Keratinocyte (primary cell): ENCODE data around the gene METTL1. TPM values are rescaled to one million over a fixed set of nuclear protein-coding genes. Genes with fewer than 3 reads are reported as not detected.
A peak's percentile ranks its signal among the peaks of the same experiment; 100 is the strongest.

Source experiments
- DNase-seq: peaks from one replicate; pipeline ENCODE4 v3.0.0-alpha.2; 2011; ENCODE audit warnings: low read depth, missing footprints, low spot score
- FAIRE-seq: peaks from 2 replicates; lab custom pipeline; 2011; peaks lifted over from hg19 to GRCh38; lab: Jason Lieb, UNC
- H2AFZ ChIP-seq: 2 replicates; pipeline ENCODE4 v1.6.0; 2012; ENCODE audit warnings: low read length, control low read depth, inconsistent platforms; ENCODE audit not compliant: control insufficient read depth
- H3K27ac ChIP-seq: 2 replicates; pipeline ENCODE4 v1.5.1; 2011; ENCODE audit warnings: low read length; ENCODE audit not compliant: control insufficient read depth, insufficient read depth
- H3K27me3 ChIP-seq: 3 replicates; pipeline ENCODE4 v1.6.0; 2011; ENCODE audit warnings: low read length; ENCODE audit not compliant: control insufficient read depth, insufficient read depth; ENCODE audit errors: extremely low read depth
- H3K36me3 ChIP-seq, 2 experiments: 2 replicates in 1 of 2; 3 replicates in 1 of 2; pipeline ENCODE4 v1.5.1; 2011; ENCODE audit warnings: low read length in 2 of 2, mild to moderate bottlenecking in 1 of 2; ENCODE audit not compliant: control insufficient read depth in 2 of 2, insufficient read depth in 2 of 2; ENCODE audit errors: extremely low read depth in 1 of 2
- H3K4me1 ChIP-seq: 3 replicates; pipeline ENCODE4 v1.5.1; 2011; ENCODE audit warnings: low read length; ENCODE audit not compliant: control insufficient read depth, insufficient read depth; ENCODE audit errors: extremely low read depth
- H3K4me2 ChIP-seq: 3 replicates; pipeline ENCODE4 v1.6.0; 2011; ENCODE audit warnings: low read depth, low read length; ENCODE audit not compliant: control insufficient read depth, insufficient read depth; ENCODE audit errors: extremely low read depth
- H3K4me3 ChIP-seq, 3 experiments: fragments of 200-600 bp in 1 of 3; sonication (generic) in 1 of 3; 2 replicates in 2 of 3; 3 replicates in 1 of 3; pipeline ENCODE4 v1.5.1; 2011 to 2016; ENCODE audit warnings: low read length in 3 of 3, mild to moderate bottlenecking in 3 of 3, control low read depth in 2 of 3, inconsistent platforms in 1 of 3, low read depth in 1 of 3, mixed read lengths in 1 of 3, mixed run types in 1 of 3, moderate library complexity in 1 of 3; ENCODE audit not compliant: control insufficient read depth in 2 of 3, insufficient read depth in 2 of 3; ENCODE audit errors: extremely low read depth in 1 of 3
- H3K79me2 ChIP-seq: 2 replicates; pipeline ENCODE4 v1.6.0; 2012; ENCODE audit warnings: low read length; ENCODE audit not compliant: control insufficient read depth, insufficient read depth
- H3K9ac ChIP-seq: 3 replicates; pipeline ENCODE4 v1.6.0; 2011; ENCODE audit warnings: low read length; ENCODE audit not compliant: control insufficient read depth, insufficient read depth; ENCODE audit errors: extremely low read depth
- H3K9me1 ChIP-seq: 3 replicates; pipeline ENCODE4 v1.6.0; 2011; ENCODE audit warnings: low read length; ENCODE audit not compliant: control insufficient read depth, insufficient read depth; ENCODE audit errors: extremely low read depth
- H3K9me3 ChIP-seq: 2 replicates; pipeline ENCODE4 v1.5.1; 2012; ENCODE audit warnings: low read depth, low read length; ENCODE audit not compliant: control insufficient read depth
- H4K20me1 ChIP-seq: 3 replicates; pipeline ENCODE4 v1.6.0; 2011; ENCODE audit warnings: low read length; ENCODE audit not compliant: control insufficient read depth, insufficient read depth; ENCODE audit errors: extremely low read depth
- EZH2 ChIP-seq: IDR thresholded peaks from one replicate; pipeline ENCODE4 v1.6.1; 2012; ENCODE audit warnings: inconsistent platforms, mild to moderate bottlenecking, low read length, moderate library complexity
- dilution Hi-C: fragments of 300-500 bp; cut with MboI; formaldehyde crosslinking; loops from one replicate; pipeline ENCODE4 v1.7.0; 2020; ENCODE audit warnings: low sequenced_read_pairs; ENCODE audit not compliant: extremely low pct_ligation_motif_present
- polyA plus RNA-seq, 5 experiments: library from polyadenylated mRNA; depleted of rRNA in 3 of 5; stranded (reverse) in 3 of 5; stranded (forward) in 1 of 5; unstranded in 1 of 5; fragments of >200 nt; gene quantifications; 1 replicate in 1 of 5; 2 replicates in 3 of 5; 3 replicates in 1 of 5; pipeline versions ENCODE4 v1.2.1 to v1.2.3, GENCODE V29; 2011 to 2012; ENCODE audit warnings: missing spikeins in 2 of 5, low read depth in 1 of 5, low replicate concordance in 1 of 5
- TF ChIP-seq, protein P1 (sequence below), 3 experiments: IDR thresholded peaks in 1 of 3; conservative IDR thresholded peaks in 1 of 3; optimal IDR thresholded peaks in 1 of 3; 2 replicates in 2 of 3; 3 replicates in 1 of 3; pipeline versions ENCODE3 to v1.5.1; 2011; ENCODE audit warnings: low read length in 3 of 3, mild to moderate bottlenecking in 3 of 3, moderate library complexity in 2 of 3, control low read depth in 1 of 3, inconsistent platforms in 1 of 3; ENCODE audit not compliant: insufficient read depth in 2 of 3; ENCODE audit errors: extremely low read depth in 1 of 3

METTL1 gene
- polyA plus RNA-seq, 1 donor (not counting 4 experiments of a cell fraction or from before 2014, with no cell fraction given) = 24.5 TPM

DNA sequence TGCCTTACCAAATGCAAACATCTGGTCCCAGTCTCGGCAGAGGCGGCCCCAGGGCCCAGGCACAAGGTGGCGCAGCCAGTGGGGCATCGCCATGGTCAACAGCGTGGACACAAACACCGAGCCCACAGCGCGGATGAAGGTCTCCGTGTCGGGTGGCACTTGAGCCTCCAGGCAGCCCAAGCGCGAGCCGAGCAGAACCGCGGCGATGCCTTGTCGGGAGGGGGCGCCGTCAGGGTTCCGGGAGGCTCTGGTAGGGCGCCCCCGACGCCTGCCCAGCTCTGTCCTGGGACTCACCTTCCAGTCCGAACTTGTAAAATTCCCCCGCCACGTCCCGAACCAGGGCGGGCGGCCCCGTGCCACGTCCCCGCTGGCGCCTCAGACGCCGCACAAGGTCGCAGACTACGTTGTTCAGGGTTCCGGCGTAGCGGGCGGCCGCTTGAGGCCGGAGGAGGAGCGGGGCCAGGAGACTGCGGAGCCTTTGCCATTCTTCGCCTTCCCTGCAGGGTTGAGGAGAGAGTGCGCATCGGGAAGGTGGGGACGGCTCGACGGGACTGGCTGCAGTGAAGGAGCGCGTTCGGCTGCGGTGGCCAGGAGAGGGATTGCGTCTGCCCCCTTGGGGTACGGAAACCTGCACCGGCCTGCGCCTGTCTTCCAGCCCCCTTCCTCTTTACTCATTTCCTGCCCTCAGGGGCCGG is 6.8 kb downstream of the METTL1 start:
- no peak for TF ChIP-seq EZH2
- TF ChIP-seq, protein P1, sequence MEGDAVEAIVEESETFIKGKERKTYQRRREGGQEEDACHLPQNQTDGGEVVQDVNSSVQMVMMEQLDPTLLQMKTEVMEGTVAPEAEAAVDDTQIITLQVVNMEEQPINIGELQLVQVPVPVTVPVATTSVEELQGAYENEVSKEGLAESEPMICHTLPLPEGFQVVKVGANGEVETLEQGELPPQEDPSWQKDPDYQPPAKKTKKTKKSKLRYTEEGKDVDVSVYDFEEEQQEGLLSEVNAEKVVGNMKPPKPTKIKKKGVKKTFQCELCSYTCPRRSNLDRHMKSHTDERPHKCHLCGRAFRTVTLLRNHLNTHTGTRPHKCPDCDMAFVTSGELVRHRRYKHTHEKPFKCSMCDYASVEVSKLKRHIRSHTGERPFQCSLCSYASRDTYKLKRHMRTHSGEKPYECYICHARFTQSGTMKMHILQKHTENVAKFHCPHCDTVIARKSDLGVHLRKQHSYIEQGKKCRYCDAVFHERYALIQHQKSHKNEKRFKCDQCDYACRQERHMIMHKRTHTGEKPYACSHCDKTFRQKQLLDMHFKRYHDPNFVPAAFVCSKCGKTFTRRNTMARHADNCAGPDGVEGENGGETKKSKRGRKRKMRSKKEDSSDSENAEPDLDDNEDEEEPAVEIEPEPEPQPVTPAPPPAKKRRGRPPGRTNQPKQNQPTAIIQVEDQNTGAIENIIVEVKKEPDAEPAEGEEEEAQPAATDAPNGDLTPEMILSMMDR (optimal IDR thresholded peaks at IDR 0.05 in 1 of 3, IDR thresholded peaks at IDR 0.05 in 1 of 3, conservative IDR thresholded peaks at IDR 0.05 in 1 of 3; ENCODE audit: extremely low read depth in 1 of 3, insufficient read depth in 2 of 3, low read length in 3 of 3) = peak in 2 of 3 experiments; percentile 36 to 46
- dilution Hi-C loops = no loop called here
- Histone ChIP-seq H3K4me3 (peak overlapping the region; percentile 69 to 97 (median 89)), H4K20me1 (no peaks in the 10 kb centered on the region), H3K9me3 (no peaks in the 10 kb centered on the region), H3K9me1 (no peaks in the 10 kb centered on the region), H3K36me3 (peaks cover 29 to 51% of the 10 kb centered on the region in 2 experiments), H3K27me3 (no peaks in the 10 kb centered on the region), H2AFZ (peak overlapping the region; percentile 55), H3K9ac (peak overlapping the region; percentile 80), H3K79me2 (peaks cover 75% of the 10 kb centered on the region), H3K27ac (peak overlapping the region; percentile 67), H3K4me2 (peak overlapping the region; percentile 74), H3K4me1 (peaks cover 29% of the 10 kb centered on the region)
- DNase-seq = no peak
- peak; percentile 56 for FAIRE-seq

DNA sequence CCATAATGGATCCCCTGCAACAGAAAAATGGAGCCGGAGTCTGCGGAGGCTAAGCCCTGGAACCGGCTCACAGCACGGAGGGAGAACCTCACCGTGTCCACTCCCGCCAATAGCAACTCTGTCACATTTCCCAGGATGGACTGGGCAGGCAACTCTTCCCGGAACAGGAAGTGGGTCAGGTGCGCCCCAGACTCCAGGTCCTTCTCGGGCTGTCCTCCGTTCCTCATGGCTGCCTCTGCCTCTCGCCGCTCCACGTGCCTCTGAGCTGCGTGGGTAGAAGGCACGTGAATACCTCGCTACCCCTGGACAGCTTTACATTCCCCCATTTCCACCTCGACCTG is 7.3 kb downstream of the METTL1 start:
- H3K4me1 ChIP-seq = peaks cover 29% of the 10 kb centered on the region
- H2AFZ ChIP-seq = peak overlapping the region; percentile 55
- peak overlapping the region; percentile 74 for H3K4me2 ChIP-seq
- peak overlapping the region; percentile 67 for H3K27ac ChIP-seq
- peak overlapping the region; percentile 69 to 97 (median 89) for H3K4me3 ChIP-seq
- peaks cover 4% of the 10 kb centered on the region for H4K20me1 ChIP-seq
- no peaks in the 10 kb centered on the region for H3K27me3 ChIP-seq
- peak; percentile 52 for FAIRE-seq
- no peaks in the 10 kb centered on the region for H3K9me3 ChIP-seq
- peak overlapping the region; percentile 80 for H3K9ac ChIP-seq
- no peak for DNase-seq
- H3K9me1 ChIP-seq = no peaks in the 10 kb centered on the region
- H3K36me3 ChIP-seq = peaks cover 32 to 54% of the 10 kb centered on the region in 2 experiments
- no peak for TF ChIP-seq EZH2
- TF ChIP-seq, protein P1 (optimal IDR thresholded peaks at IDR 0.05 in 1 of 3, IDR thresholded peaks at IDR 0.05 in 1 of 3, conservative IDR thresholded peaks at IDR 0.05 in 1 of 3; ENCODE audit: extremely low read depth in 1 of 3, insufficient read depth in 2 of 3, low read length in 3 of 3) = no peak
- dilution Hi-C loops = no loop called here
- H3K79me2 ChIP-seq = peaks cover 71% of the 10 kb centered on the region
